Measurements from ENCODE around the gene DHX36.
A peak's percentile ranks its signal among the peaks of the same experiment; 100 is the strongest.

Gene DHX36, protein sequence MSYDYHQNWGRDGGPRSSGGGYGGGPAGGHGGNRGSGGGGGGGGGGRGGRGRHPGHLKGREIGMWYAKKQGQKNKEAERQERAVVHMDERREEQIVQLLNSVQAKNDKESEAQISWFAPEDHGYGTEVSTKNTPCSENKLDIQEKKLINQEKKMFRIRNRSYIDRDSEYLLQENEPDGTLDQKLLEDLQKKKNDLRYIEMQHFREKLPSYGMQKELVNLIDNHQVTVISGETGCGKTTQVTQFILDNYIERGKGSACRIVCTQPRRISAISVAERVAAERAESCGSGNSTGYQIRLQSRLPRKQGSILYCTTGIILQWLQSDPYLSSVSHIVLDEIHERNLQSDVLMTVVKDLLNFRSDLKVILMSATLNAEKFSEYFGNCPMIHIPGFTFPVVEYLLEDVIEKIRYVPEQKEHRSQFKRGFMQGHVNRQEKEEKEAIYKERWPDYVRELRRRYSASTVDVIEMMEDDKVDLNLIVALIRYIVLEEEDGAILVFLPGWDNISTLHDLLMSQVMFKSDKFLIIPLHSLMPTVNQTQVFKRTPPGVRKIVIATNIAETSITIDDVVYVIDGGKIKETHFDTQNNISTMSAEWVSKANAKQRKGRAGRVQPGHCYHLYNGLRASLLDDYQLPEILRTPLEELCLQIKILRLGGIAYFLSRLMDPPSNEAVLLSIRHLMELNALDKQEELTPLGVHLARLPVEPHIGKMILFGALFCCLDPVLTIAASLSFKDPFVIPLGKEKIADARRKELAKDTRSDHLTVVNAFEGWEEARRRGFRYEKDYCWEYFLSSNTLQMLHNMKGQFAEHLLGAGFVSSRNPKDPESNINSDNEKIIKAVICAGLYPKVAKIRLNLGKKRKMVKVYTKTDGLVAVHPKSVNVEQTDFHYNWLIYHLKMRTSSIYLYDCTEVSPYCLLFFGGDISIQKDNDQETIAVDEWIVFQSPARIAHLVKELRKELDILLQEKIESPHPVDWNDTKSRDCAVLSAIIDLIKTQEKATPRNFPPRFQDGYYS

DNA sequence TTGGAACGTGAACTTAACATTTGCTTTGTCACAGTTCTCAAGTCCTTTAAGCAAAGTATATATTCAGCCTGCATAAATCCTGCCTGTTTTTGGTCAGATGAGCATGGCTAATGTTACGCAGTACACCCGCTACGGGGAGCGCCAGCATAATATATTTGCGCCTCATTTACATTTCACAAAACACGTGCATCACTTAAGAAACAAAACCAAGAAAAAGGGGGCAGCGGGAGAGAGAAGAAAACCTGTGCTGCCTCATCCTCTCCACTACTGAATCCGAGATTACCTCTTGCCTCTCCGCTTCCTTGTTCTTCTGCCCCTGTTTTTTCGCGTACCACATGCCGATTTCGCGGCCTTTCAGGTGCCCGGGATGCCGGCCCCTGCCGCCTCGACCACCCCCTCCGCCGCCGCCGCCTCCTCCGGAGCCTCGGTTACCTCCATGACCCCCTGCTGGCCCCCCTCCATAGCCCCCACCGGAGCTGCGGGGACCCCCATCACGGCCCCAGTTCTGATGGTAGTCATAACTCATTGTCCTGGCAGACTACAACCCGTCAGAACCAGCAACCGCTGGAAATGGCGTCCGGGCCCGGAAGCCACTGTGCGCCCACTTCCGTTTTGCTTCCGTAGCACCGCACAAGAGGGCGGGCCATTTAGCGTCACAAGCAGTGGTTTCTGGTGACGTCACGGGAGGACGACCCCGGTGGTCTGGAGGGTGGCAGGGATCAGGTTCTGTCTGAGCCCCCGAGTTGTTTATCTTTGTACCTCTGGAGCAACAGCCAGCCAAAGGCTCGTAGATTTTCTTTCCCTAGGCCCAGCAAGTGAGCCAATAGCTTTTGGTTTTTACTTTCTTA, at the start of gene DHX36:
TSS of gene DHX36 (minus strand) at position 597 of the 848 bp plus-strand sequence. CDS start at position 526, 71 bp downstream.
- H3K27ac ChIP-seq, result peak within 1 kb of the TSS; percentile 70
- DNase-seq (ENCODE audit: low read depth, low spot score), result peak; percentile 20

GRCh38 chr3:154367221-154367620, 42.9 kb upstream of the DHX36 start:
- H3K27ac ChIP-seq, result no peak overlapping the region
- no peak for DNase-seq (ENCODE audit: low read depth, low spot score)

DNA sequence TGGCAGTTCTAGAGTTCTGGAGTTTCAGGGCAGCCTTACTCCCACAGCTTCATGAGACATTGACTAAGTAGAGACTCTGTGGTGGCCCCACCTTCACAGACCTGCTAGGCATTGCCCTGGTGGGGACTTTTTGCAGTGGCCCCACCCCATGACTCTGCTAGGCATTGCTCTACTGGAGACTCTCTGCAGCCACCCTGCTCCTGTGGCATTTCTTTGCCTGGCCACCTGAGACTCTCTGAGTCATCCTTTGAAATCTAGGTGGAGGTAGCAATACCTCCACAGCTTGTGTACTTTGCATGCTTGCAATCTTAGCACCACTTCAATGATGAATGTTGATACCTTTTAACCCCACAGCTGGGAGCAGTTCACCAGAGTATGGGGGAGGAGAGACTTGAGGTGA, 40.6 kb upstream of the DHX36 start:
- H3K27ac ChIP-seq, result peak overlapping the region; percentile 35
- no peak for DNase-seq (ENCODE audit: low read depth, low spot score)

DNA sequence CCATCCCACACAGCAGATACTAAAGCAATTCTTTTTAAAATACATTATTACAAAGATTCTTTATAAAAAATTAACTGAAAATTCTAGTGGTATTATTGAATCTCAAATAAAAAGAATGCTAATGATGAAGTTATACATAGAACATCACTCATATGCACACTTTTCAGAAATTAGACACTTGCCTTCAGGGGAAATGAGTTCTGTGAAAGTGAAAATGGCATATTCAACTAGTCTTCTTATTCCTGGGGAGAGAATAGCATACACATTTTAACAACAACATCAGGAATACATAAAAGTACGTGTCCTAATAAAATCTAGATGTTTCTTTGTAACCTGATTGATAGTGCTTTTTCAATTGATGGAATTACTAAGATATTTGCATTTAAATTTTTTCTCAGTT, 36.8 kb upstream of the DHX36 start:
- DNase-seq (ENCODE audit: low read depth, low spot score), result no peak
- H3K27ac ChIP-seq, result no peak overlapping the region

DNA sequence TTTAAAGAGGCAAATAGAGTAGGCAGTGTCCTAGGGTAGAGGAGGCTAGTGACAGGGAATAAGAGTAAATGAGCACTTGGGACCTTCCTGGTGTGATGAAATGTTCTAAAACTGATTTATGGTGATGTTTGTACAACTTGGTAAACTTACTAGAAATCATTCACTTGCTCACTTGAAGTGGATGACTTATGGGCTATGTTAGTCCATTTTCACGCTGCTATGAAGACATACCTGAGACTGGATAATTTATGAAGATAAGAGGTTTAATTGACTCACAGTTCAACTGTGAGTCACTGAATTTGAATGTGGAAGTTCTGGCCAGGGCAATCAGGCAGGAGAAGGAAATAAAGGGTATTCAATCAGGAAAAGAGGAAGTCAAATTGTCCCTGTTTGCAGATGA, 31.7 kb upstream of the DHX36 start:
- peak overlapping the region; percentile 24 for H3K27ac ChIP-seq
- peak; percentile 53 for DNase-seq (ENCODE audit: low read depth, low spot score)

DNA sequence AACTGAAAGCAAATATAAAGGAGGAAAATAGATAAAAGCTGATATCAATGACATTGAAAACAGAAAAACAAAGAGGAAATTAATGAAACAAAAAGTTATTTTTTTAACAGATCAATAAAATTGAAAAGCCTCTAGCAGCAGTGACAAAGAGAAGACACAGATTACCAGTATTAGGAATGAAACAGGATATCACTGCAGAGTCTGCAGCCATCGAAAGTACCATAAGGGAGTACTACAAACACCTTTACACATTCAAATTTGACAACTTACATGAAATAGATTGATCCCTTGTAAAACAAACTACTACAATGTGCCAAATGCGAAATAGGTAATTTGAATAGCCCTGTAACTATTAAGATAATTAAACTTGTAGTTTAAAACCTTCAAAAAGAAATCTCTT, 24.9 kb upstream of the DHX36 start:
- no peak for DNase-seq (ENCODE audit: low read depth, low spot score)
- no peak overlapping the region for H3K27ac ChIP-seq

- DNase-seq (ENCODE audit: low read depth, low spot score), result no peak
- no peak overlapping the region for H3K27ac ChIP-seq
Observed at GRCh38 chr3:154345422-154346122, 21.3 kb upstream of the DHX36 start.

DNA sequence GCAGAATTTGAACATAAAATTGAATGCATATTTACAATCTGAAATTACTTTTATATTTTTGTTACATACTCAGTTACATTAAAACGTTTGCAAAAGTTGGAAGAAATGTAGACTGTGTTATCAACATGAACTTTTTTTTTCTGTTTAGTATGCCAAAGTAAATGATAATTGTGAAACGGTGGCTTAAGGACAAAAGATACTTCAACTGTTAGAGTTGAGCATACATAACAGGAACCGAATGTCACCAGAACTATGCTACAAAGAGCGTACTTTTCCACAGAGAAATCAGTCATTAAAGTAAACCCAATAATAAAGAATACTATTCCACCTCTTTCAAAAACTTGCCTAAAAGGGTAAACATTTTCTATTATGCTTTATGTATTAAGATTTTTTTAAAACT, 14.3 kb upstream of the DHX36 start:
- DNase-seq (ENCODE audit: low read depth, low spot score), result no peak
- no peak overlapping the region for H3K27ac ChIP-seq

DNA sequence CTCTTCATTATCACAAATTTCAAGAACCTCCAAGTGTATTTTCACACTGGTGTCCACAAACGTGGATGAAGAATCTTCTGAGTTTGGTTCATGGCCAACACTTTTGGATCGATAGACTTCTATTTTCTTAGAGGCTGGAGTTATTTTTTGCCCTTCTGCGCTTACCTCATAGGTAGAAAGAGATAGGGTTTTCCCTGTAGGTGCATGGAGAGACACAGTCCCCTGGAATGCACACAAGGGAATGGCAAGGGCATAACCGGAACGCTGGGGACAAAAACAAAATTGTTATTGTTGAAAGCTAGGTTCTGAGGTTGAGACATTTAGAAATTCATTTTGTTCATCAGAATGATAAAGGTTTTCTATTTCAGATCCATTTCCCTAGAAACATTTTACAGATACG, 13.7 kb upstream of the DHX36 start:
- no peak for DNase-seq (ENCODE audit: low read depth, low spot score)
- no peak overlapping the region for H3K27ac ChIP-seq

- no peak for DNase-seq (ENCODE audit: low read depth, low spot score)
- no peak overlapping the region for H3K27ac ChIP-seq
Observed at GRCh38 chr3:154334973-154335420, 10.7 kb upstream of the DHX36 start.

GRCh38 chr3:154327871-154328270, 3.6 kb upstream of the DHX36 start:
- no peak overlapping the region for H3K27ac ChIP-seq
- DNase-seq (ENCODE audit: low read depth, low spot score), result no peak

DNA sequence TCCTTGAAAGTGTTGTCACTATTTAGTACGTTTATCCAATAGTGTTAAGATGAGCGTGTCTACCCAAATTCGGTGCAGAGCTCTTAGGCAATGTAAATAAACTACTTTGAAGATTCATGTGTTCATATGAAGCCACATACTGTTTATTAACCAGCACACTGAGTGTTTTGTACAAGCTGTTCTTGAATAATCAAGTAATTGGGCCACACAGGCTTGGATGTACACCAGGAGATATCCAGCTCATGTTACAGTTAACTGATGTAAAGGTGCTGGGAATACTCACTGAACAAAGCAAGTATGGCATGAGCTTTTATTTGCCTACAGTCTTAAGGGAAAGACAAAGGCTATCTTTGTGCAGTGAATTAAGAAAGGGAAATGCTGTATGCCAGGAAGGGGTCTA, 632 bp upstream of the DHX36 start:
- DNase-seq (ENCODE audit: low read depth, low spot score), result no peak
- H3K27ac ChIP-seq, result peak overlapping the region; percentile 70

- DNase-seq (ENCODE audit: low read depth, low spot score), result no peak
- no peak overlapping the region for H3K27ac ChIP-seq
Observed at GRCh38 chr3:154316974-154317767, 7.1 kb downstream of the DHX36 start.

DNA sequence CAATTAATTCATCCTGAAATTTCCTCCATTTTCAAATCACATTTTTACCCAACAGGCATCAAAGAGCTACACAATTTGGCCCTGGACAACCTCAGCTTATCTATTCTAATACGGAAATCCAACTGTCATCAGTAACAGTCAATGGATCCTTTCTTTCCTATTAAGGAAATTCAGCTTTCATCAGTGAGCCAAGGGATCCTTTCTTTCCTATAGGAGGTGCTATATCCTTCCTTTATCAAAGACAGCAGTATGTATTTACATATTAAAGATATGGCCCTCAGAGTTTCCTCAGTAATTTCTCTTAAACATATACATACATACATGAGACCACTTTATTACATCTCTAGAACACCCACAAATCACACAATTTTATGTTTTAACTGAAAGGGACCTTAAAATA, 10.1 kb downstream of the DHX36 start:
- no peak for DNase-seq (ENCODE audit: low read depth, low spot score)
- H3K27ac ChIP-seq, result no peak overlapping the region

GRCh38 chr3:154310840-154311239, 13.4 kb downstream of the DHX36 start:
- DNase-seq (ENCODE audit: low read depth, low spot score), result no peak
- H3K27ac ChIP-seq, result no peak overlapping the region

DNA sequence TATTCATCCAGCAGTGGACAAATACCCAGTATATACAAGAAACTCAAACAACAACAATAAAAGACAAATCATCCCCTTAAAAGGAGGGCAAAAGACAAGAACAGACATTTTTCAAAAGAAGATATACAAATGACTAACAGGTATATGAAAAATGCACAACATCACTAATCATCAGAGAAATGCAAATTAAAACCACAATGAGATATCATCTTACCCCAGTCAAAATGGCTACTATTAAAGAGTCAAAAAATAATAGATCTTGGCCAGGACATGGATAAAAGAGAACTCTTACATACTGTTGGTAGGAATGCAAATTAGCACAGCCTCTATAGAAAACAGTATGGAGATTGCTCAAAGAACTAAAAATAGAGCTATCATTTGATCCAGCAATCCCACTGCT, 16.9 kb downstream of the DHX36 start:
- H3K27ac ChIP-seq, result no peak overlapping the region
- no peak for DNase-seq (ENCODE audit: low read depth, low spot score)

GRCh38 chr3:154304936-154305335, 19.4 kb downstream of the DHX36 start:
- DNase-seq (ENCODE audit: low read depth, low spot score), result no peak
- peak overlapping the region; percentile 50 for H3K27ac ChIP-seq

DNA sequence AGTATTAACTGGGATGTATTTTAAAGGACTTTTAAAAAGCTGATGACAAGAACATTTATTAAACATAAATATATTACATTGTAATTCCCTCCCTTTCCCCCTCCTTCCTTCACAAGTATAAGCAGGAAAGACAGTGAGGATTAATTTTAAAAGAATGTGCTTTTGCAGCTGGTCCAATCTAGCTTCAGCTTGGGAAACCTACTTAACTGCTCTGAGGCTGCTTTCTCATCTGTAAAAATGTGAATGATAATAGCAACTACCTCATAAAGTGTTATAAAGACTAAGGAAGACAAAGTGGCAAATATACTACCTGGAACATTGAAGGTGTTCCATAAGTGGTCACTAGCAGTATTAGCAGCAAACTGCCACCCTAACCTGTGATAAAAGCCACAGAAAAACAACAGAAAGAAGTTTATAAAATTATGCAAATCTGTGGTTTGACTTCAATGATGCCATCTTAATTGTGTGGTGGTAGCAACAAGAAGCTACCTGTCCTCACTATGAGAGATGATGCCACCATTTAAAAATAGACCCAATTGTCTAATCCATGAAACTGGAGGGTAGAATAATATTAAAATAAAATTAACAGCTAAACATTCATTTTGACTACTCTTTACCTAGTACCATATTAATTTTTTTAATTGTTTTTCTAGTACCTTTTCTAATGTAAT, 20.0 kb downstream of the DHX36 start:
- DNase-seq (ENCODE audit: low read depth, low spot score), result peak; percentile 26
- peak overlapping the region; percentile 50 for H3K27ac ChIP-seq

All from epithelial cell of prostate (primary cell).